Kidney epithelial cell (primary cell): ENCODE measurements around the gene FMN2. TPM values are rescaled to one million over a fixed set of nuclear protein-coding genes. Genes with fewer than 3 reads are reported as not detected.
A peak's percentile ranks its signal among the peaks of the same experiment; 100 is the strongest.

ENCODE experiments used
- DNase-seq: peaks from one replicate; pipeline ENCODE4 v3.0.0-alpha.2; 2010; ENCODE audit warnings: low read depth
- H3K27me3 ChIP-seq: 2 replicates; pipeline ENCODE4 v1.6.0; 2011; ENCODE audit warnings: low read length; ENCODE audit not compliant: control insufficient read depth, insufficient read depth
- H3K36me3 ChIP-seq: 2 replicates; pipeline ENCODE4 v1.5.1; 2011; ENCODE audit warnings: low read length; ENCODE audit not compliant: control insufficient read depth, insufficient read depth
- H3K4me3 ChIP-seq: 2 replicates; pipeline ENCODE4 v1.5.1; 2011; ENCODE audit warnings: low read depth, mild to moderate bottlenecking, control low read depth, low read length
- CTCF ChIP-seq: IDR thresholded peaks from 2 replicates; pipeline ENCODE4 v1.5.1; 2011; ENCODE audit warnings: mild to moderate bottlenecking, moderate library complexity, low read length, control low read depth, inconsistent platforms; ENCODE audit not compliant: insufficient read depth, poor library complexity, severe bottlenecking
- total RNA-seq: library from RNA; depleted of rRNA; stranded (reverse); fragments of >200 nt; gene quantifications from 2 replicates; pipeline ENCODE4 v1.2.3, GENCODE V29; 2015

FMN2 gene
- total RNA-seq, 1 donor from 2014 or later: 0.33 TPM

DNA sequence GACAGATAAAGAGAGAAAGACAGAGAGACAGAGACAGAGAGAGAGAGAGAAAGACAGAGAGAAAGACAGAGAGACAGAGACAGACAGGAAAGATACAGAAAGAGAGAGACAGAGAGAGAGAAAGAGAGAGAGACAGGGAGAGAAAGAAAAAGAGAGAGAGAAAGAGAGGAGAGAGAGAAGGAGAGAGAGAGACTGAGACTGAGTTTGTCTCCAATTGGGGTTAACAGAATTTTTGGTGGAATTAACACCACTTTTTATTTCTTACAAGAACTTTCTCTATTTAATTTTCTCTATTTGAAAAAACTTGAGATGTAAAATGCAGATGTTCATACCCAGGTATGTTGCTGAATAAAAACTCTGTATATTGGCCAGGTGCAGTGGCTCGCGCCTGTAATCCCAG, 56.6 kb downstream of the FMN2 start:
- H3K27me3 ChIP-seq: no peaks in the 10 kb centered on the region

GRCh38 chr1:240149484-240150094, 57.9 kb downstream of the FMN2 start:
- peak; percentile 59 for TF ChIP-seq CTCF
- H3K36me3 ChIP-seq: no peaks in the 10 kb centered on the region
- H3K4me3 ChIP-seq: no peak overlapping the region
- DNase-seq: no peak
- H3K27me3 ChIP-seq: no peaks in the 10 kb centered on the region

More for the DNA sequence above, 56.6 kb downstream of the FMN2 start:
- Histone ChIP-seq H3K36me3 (no peaks in the 10 kb centered on the region), H3K4me3 (no peak overlapping the region)
- TF ChIP-seq CTCF: no peak
- DNase-seq: no peak

DNA sequence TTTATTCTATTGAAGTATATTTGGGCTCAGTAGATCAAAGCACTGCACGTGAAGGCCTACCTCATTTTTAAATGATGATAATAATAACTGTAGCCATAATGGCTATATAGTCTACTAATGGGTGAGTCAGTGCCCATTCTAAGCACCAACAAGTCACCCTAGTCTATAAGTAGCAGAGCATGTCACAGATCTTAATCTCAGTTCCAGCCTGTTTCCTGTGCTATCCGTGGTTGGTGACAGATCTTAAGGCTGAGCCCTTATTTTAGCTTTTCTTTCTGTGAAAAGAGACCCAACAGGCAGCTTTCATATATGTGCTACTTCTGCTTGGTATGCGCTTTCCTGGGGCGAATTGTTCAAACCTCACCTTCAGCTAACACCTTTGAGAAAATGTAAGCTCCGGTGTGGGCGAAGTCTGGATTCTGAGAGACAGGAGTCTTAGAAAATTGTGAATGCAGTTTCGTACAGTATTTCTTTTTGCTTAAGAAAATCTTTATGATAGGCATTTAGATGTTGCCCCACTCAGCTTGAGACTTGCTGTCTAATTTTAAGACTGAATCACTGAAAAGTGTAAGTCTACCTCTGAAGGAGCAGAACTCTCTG, 59.6 kb downstream of the FMN2 start:
- TF ChIP-seq CTCF: no peak
- no peaks in the 10 kb centered on the region for H3K27me3 ChIP-seq
- H3K36me3 ChIP-seq: no peaks in the 10 kb centered on the region
- DNase-seq: no peak
- no peak overlapping the region for H3K4me3 ChIP-seq

DNA sequence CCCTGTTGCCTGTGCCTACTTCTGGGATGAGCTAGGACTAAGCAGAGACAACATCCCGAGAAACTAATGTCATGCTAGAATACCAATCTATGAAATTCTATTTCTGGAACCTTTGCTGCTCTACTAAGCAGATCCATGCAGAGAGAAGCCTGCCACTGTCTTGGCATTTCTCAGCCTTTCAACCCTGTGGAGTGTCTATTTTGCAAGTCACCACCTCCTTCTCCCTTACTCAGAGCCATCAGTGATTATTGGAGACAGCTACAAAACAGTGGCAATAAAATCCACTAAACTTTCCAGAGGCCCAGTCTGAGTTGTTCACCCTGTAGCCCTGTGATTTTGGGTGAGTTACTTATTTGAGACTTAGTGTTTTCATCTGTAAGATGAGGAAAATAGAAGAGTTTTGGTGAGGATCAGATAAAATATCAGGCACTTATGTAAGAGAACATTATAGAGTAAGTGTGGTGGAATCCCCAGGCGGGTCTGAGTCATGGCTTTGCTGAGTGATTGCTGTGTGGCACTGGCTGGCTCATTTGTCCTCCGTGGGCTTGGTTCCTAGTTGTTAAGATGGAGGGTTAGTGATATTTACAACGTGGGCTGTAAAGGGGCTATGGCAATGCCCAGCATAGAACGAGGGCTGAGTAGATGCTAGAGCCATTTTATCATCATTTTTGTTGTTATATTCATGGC, 61.1 kb downstream of the FMN2 start:
- Histone ChIP-seq H3K36me3 (no peaks in the 10 kb centered on the region), H3K4me3 (no peak overlapping the region), H3K27me3 (no peaks in the 10 kb centered on the region)
- TF ChIP-seq CTCF: no peak
- no peak for DNase-seq

DNA sequence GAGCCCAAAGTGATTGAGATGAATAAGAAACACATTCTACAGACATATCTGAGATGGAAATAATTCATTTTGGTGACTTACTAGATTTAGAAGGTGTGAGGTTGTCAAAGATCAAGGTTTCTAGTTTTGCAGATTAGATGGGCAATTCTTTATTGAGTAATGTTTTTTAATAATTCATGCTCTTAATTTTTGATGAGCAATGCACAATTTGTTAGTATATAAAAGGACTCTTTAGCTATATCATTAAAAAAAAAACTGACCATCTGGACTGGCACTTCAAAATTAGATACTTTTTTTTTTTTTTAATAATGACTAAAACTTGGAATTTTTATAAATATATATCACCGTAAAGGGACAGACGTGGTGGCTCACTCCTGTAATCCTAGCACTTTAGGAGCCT, 63.9 kb downstream of the FMN2 start:
- DNase-seq: no peak
- Histone ChIP-seq H3K36me3 (no peaks in the 10 kb centered on the region), H3K27me3 (no peaks in the 10 kb centered on the region), H3K4me3 (no peak overlapping the region)
- no peak for TF ChIP-seq CTCF
